Memory B cell (primary cell): Measurements from ENCODE around the gene ARHGAP6.
"Not testable (repeated sequence)": the region's sequence is repeated elsewhere in the genome, so short reads cannot be mapped to it uniquely, and the experiment has no call there.

ENCODE experiments used
- ATAC-seq: fragments of 150-1000 bp; cut with Tn5 transposase; 2 replicates; pipeline ENCODE4 v1.10.0; 2021; ENCODE audit warnings: low read depth, mild to moderate bottlenecking, moderate library complexity
- DNase-seq, 2 donors: peaks; one replicate each; pipeline ENCODE4 v3.0.0; 2022; ENCODE audit warnings: low spot score in 2 of 2
- H3K27ac Mint-ChIP-seq: one replicate; pipeline ENCODE4 v1.8.0; 2022; ENCODE audit warnings: mild to moderate bottlenecking, moderate library complexity, mixed read lengths
- H3K27me3 Mint-ChIP-seq: one replicate; pipeline ENCODE4 v1.8.0; 2022; ENCODE audit warnings: mixed read lengths
- H3K36me3 Mint-ChIP-seq: one replicate; pipeline ENCODE4 v1.8.0; 2022; ENCODE audit warnings: mild to moderate bottlenecking, mixed read lengths
- H3K4me1 Mint-ChIP-seq: one replicate; pipeline ENCODE4 v1.8.0; 2022; ENCODE audit warnings: mixed read lengths
- H3K4me3 Mint-ChIP-seq: one replicate; pipeline ENCODE4 v1.8.0; 2022; ENCODE audit warnings: mild to moderate bottlenecking, moderate library complexity, mixed read lengths
- H3K9me3 Mint-ChIP-seq: one replicate; pipeline ENCODE4 v1.8.0; 2022; ENCODE audit warnings: mixed read lengths

ARHGAP6 gene

GRCh38 chrX:11371106-11371505 is 294.6 kb downstream of the ARHGAP6 start:
- no peaks in the 10 kb centered on the region for H3K27me3 Mint-ChIP-seq
- H3K9me3 Mint-ChIP-seq: peaks cover 1% of the 10 kb centered on the region
- DNase-seq (no peak), ATAC-seq (no peak)
- no peak overlapping the region for H3K4me3 Mint-ChIP-seq
- peaks cover 8% of the 10 kb centered on the region for H3K36me3 Mint-ChIP-seq
- H3K4me1 Mint-ChIP-seq: peaks cover 20% of the 10 kb centered on the region
- no peak overlapping the region for H3K27ac Mint-ChIP-seq

- H3K9me3 Mint-ChIP-seq: peaks cover 1% of the 10 kb centered on the region
- DNase-seq (no peak), ATAC-seq (no peak)
- peaks cover 10% of the 10 kb centered on the region for H3K36me3 Mint-ChIP-seq
- H3K27ac Mint-ChIP-seq: no peak overlapping the region
- peaks cover 18% of the 10 kb centered on the region for H3K4me1 Mint-ChIP-seq
- H3K27me3 Mint-ChIP-seq: no peaks in the 10 kb centered on the region
- H3K4me3 Mint-ChIP-seq: no peak overlapping the region
These were observed 297.9 kb downstream of the ARHGAP6 start for GRCh38 chrX:11367609-11368430.

- DNase-seq (no peak), ATAC-seq (no peak)
- Mint-ChIP-seq H3K27me3 (no peaks in the 10 kb centered on the region), H3K27ac (peak overlapping the region; percentile 6), H3K4me3 (no peak overlapping the region), H3K4me1 (peaks cover 18% of the 10 kb centered on the region), H3K9me3 (peaks cover 1% of the 10 kb centered on the region), H3K36me3 (peaks cover 10% of the 10 kb centered on the region)
These were observed 298.6 kb downstream of the ARHGAP6 start for GRCh38 chrX:11366998-11367595.

GRCh38 chrX:11365426-11365825 is 300.3 kb downstream of the ARHGAP6 start:
- Mint-ChIP-seq H3K4me1 (peaks cover 16% of the 10 kb centered on the region), H3K4me3 (no peak overlapping the region), H3K36me3 (peaks cover 10% of the 10 kb centered on the region)

GRCh38 chrX:11364835-11365234 is 300.9 kb downstream of the ARHGAP6 start:
- Mint-ChIP-seq H3K4me3 (no peak overlapping the region), H3K36me3 (peaks cover 10% of the 10 kb centered on the region), H3K27ac (no peak overlapping the region), H3K9me3 (peaks cover 1% of the 10 kb centered on the region), H3K4me1 (peaks cover 16% of the 10 kb centered on the region), H3K27me3 (no peaks in the 10 kb centered on the region)
- DNase-seq (no peak), ATAC-seq (no peak)

More at GRCh38 chrX:11365426-11365825, 300.3 kb downstream of the ARHGAP6 start:
- Mint-ChIP-seq H3K27ac (no peak overlapping the region), H3K27me3 (no peaks in the 10 kb centered on the region), H3K9me3 (peaks cover 1% of the 10 kb centered on the region)
- ATAC-seq (no peak), DNase-seq (no peak)

GRCh38 chrX:11363825-11364224 is 301.9 kb downstream of the ARHGAP6 start:
- H3K27me3 Mint-ChIP-seq, H3K4me3 Mint-ChIP-seq, H3K27ac Mint-ChIP-seq, ATAC-seq, H3K36me3 Mint-ChIP-seq, DNase-seq, H3K9me3 Mint-ChIP-seq: not testable (repeated sequence)
- peaks cover 16% of the 10 kb centered on the region for H3K4me1 Mint-ChIP-seq

DNA sequence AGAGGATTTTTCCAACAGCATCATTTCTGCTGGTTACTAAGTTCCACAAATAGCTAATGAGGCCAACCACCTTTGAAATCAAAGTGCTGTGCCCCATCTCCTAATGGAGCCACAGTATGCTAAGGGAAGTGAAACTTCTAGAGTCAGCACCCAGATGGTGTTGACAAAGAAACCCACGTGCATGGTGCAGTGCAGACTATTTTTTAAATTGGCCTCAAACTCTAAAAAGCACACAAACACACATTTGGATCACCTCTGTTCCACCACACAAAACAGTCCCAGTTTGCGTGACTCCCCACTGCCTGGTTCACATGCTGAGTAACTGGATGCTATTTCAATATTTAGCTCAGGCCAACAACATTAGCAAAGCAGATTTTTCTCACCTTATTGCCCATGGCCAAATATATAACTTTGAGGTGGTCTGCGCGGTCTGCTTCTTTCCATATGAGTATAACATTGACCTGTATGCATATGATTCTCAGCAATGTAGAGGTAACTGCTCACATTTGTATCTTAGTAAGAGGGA is 302.6 kb downstream of the ARHGAP6 start:
- ATAC-seq: peak; percentile 99

GRCh38 chrX:11361666-11362065 is 304.1 kb downstream of the ARHGAP6 start:
- H3K4me3 Mint-ChIP-seq, H3K27me3 Mint-ChIP-seq, ATAC-seq, DNase-seq, H3K27ac Mint-ChIP-seq, H3K9me3 Mint-ChIP-seq, H3K4me1 Mint-ChIP-seq, H3K36me3 Mint-ChIP-seq: not testable (repeated sequence)

More for the DNA sequence above, 302.6 kb downstream of the ARHGAP6 start:
- Mint-ChIP-seq H3K27me3 (no peaks in the 10 kb centered on the region), H3K4me1 (peaks cover 16% of the 10 kb centered on the region), H3K9me3 (peaks cover 1% of the 10 kb centered on the region), H3K4me3 (no peak overlapping the region), H3K27ac (peak overlapping the region; percentile 92), H3K36me3 (peaks cover 10% of the 10 kb centered on the region)
- DNase-seq: peak; percentile 19 to 57

DNA sequence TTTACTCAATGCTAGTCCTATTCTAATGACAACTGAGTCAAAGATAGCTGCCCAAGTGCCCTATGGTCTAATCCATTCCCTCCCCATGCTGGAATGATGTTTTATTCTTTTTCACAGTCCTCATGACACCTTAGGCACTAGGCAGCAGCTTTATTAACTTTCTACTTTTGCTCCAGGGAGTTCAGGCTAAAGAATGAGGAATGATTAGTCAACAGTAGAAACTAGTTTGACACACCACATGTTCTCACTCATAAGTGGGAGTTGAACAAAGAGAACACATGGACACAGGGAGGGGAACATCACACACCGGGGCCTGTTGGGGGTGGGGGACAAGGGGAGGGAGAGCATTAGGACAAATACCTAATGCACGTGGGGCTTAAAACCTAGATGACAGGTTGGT is 309.8 kb downstream of the ARHGAP6 start:
- not testable (repeated sequence) for H3K9me3 Mint-ChIP-seq, H3K27me3 Mint-ChIP-seq, ATAC-seq, H3K27ac Mint-ChIP-seq, H3K4me3 Mint-ChIP-seq, DNase-seq, H3K36me3 Mint-ChIP-seq
- peaks cover 13% of the 10 kb centered on the region for H3K4me1 Mint-ChIP-seq

DNA sequence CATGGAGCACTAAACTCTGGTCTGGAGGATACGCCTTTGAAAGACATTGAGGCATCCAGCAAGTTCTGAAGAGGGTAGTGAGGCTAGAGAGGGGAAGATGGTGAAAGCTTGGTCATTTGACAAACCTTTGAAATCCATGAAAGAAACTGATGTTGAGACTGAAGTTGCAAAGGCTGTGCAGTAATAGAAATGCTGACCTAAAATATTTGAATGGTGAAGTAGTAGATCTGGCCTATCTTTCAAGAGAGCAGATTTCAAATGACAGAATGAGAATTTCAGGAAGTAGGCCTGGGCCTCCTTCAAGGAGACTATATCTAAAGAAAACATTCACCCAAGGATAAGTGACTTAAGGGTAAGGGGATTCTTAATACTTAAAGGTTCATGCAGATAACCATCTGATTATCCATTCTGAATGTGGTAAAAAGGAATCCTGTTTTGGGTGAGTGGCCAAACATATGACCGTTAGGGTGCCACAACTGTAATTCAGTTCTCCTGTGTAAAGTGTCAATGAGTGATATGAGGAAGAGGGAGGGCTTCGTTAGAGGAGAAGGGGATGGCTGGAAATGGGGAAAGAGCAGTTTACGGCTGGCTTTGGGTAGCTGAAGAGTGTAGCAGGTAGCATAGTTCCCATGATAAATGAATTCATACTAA is 310.3 kb downstream of the ARHGAP6 start:
- peaks cover 1% of the 10 kb centered on the region for H3K9me3 Mint-ChIP-seq

DNA sequence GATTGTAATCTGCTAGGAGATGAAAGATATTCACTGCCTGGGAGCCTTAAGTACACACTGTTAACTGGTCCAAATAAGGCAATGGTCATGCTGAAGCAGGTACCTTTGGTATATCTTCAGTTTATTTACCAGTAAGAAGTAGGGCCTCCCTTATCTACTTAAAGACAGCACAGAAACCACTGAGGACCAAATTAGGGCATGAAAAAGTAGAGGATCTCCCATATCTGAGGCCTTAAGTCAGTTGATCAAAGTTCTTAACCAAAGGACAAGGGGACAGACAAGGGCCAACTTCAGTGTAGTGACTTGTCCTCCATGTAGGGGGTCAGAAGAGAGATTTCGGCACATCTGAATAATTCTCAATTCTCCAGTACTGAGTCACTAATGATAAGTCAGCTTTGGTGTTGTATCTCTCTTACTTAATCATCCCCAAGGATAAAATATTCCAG is 313.4 kb downstream of the ARHGAP6 start:
- H3K4me3 Mint-ChIP-seq: no peak overlapping the region
- H3K27ac Mint-ChIP-seq: peak overlapping the region; percentile 95
- peaks cover 16% of the 10 kb centered on the region for H3K4me1 Mint-ChIP-seq
- DNase-seq (no peak), ATAC-seq (no peak)
- H3K27me3 Mint-ChIP-seq: no peaks in the 10 kb centered on the region
- peaks cover 2% of the 10 kb centered on the region for H3K36me3 Mint-ChIP-seq
- peaks cover 1% of the 10 kb centered on the region for H3K9me3 Mint-ChIP-seq

More for the DNA sequence above, 310.3 kb downstream of the ARHGAP6 start:
- Mint-ChIP-seq H3K27ac (no peak overlapping the region), H3K27me3 (no peaks in the 10 kb centered on the region), H3K4me1 (peaks cover 13% of the 10 kb centered on the region), H3K36me3 (peaks cover 2% of the 10 kb centered on the region), H3K4me3 (no peak overlapping the region)
- no peak for DNase-seq
- ATAC-seq: no peak

DNA sequence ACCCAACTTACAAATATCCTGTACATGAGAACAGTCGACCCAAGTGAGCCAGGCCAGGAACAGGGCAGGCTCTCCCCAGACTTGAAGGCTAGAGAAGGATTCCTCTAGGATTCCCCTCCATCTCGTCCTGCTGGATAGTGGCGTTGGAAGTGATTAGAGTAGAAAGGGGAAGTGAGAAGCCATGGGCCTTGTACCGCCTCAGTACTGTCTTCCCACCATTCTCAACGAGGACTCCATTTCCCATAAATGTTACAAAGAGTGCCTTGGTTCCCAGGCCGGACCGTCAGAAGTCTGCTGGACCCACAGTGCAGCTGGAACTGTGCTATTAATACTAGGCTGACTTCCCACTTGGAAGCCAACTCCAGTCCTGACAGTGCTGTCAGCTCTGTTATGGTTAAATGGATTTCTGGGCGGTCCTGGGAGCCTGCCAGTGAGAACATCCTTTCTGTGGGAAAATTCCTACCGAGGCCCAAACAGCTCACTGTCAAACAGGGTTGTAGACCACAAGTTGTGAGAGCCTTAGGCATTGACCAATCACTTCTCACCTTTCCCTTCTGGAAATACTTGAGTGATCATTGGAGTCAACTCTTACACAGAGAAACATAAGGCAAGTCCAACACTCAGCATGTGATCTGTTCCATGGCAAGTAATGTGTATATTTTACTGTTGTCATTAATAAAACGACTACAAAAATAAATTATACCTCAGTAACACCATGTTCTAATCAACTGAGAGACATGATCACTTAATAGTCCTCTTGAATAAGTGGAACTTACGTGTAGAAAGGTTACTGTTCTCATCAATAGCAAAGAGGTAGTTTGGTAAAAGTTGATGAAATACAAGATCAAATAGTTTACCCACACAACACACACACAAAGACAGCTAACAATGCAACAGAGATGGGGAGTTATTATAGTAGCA is 314.1 kb downstream of the ARHGAP6 start:
- Mint-ChIP-seq H3K36me3 (peaks cover 2% of the 10 kb centered on the region), H3K4me3 (no peak overlapping the region), H3K9me3 (peaks cover 1% of the 10 kb centered on the region), H3K27ac (peak overlapping the region; percentile 95), H3K4me1 (peaks cover 16% of the 10 kb centered on the region), H3K27me3 (no peaks in the 10 kb centered on the region)
- ATAC-seq (peak; percentile 39), DNase-seq (no peak)

DNA sequence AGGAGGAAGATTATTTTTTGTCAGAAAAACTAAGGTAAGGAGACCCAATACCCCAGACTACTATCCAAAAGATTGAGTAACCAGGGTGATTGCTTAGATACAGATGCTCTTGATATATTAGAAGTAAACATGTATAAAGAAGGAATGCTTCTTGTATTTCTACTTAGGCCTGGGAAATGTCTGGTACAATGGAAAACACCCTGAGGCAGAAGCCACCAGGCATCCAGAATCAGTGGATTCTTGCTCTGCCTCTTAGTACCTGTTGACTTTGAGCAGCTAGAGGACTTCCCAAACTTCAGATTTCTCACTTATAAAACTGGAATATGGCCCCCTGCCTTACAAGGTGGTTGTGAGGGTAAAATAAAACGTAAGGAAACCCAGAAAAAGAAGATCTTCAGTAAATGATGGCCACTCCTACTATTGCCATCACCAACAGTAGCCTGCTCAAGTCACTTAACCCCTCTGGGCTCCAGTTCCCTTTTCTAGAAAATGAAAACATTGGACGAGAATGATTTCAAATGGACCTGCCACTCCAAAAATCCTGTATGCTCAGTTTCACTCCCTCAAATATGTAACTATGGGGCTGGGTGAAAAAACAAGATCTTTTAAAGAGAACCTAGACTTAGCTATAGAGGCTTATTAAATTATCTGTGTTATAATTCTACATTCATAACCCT is 315.9 kb downstream of the ARHGAP6 start:
- no peaks in the 10 kb centered on the region for H3K9me3 Mint-ChIP-seq
- H3K27ac Mint-ChIP-seq: no peak overlapping the region

More for the DNA sequence above, 315.9 kb downstream of the ARHGAP6 start:
- Mint-ChIP-seq H3K4me1 (peaks cover 12% of the 10 kb centered on the region), H3K36me3 (no peaks in the 10 kb centered on the region), H3K4me3 (no peak overlapping the region), H3K27me3 (no peaks in the 10 kb centered on the region)
- ATAC-seq (no peak), DNase-seq (no peak)
